Stomach smooth muscle (tissue), 2 donors: ENCODE results near the gene MGRN1.

Source experiments
- H3K27ac ChIP-seq: one replicate; pipeline ENCODE4 v1.7.0; 2013; ENCODE audit warnings: mild to moderate bottlenecking, low read length, inconsistent platforms
- H3K27me3 ChIP-seq, 2 donors: one replicate each; pipeline ENCODE4 v1.7.0; 2013; ENCODE audit warnings: low read length in 2 of 2; ENCODE audit not compliant: insufficient read depth in 2 of 2, control insufficient read depth in 1 of 2
- H3K36me3 ChIP-seq, 2 donors: one replicate each; pipeline ENCODE4 v1.7.0; 2013; ENCODE audit warnings: low read length in 2 of 2; ENCODE audit not compliant: control insufficient read depth in 2 of 2, insufficient read depth in 2 of 2
- H3K4me1 ChIP-seq: one replicate; pipeline ENCODE4 v1.7.0; 2013; ENCODE audit warnings: low read length; ENCODE audit not compliant: control insufficient read depth, insufficient read depth
- H3K4me3 ChIP-seq, 2 donors: one replicate each; pipeline ENCODE4 v1.7.0; 2013; ENCODE audit warnings: low read length in 2 of 2
- H3K9ac ChIP-seq, 2 donors: one replicate each; pipeline ENCODE4 v1.7.0; 2013; ENCODE audit warnings: low read length in 2 of 2, mild to moderate bottlenecking in 1 of 2
- H3K9me3 ChIP-seq, 2 donors: one replicate each; pipeline ENCODE4 v1.7.0; 2013; ENCODE audit warnings: low read length in 2 of 2; ENCODE audit not compliant: control insufficient read depth in 2 of 2
- donor health status: healthy.
- donor health status: Pancreatic carcinoma.

The MGRN1 gene

GRCh38 chr16:4666537-4667202, 42.0 kb downstream of the MGRN1 start:
- Histone ChIP-seq H3K4me1 (peaks cover 12% of the 10 kb centered on the region), H3K4me3 (no peak overlapping the region), H3K9ac (no peak overlapping the region), H3K36me3 (peaks cover 30 to 44% of the 10 kb centered on the region in 2 donors), H3K27ac (no peak overlapping the region), H3K27me3 (no peaks in the 10 kb centered on the region), H3K9me3 (no peaks in the 10 kb centered on the region)

- H3K27ac ChIP-seq = no peak overlapping the region
- peaks cover 30 to 44% of the 10 kb centered on the region in 2 donors for H3K36me3 ChIP-seq
- peaks cover 12% of the 10 kb centered on the region for H3K4me1 ChIP-seq
- H3K9ac ChIP-seq = no peak overlapping the region
- H3K27me3 ChIP-seq = no peaks in the 10 kb centered on the region
- H3K4me3 ChIP-seq = no peak overlapping the region
- no peaks in the 10 kb centered on the region for H3K9me3 ChIP-seq
Measured at GRCh38 chr16:4667203-4667963, 42.8 kb downstream of the MGRN1 start.

GRCh38 chr16:4668313-4668960, 43.8 kb downstream of the MGRN1 start:
- Histone ChIP-seq H3K4me3 (no peak overlapping the region), H3K27ac (no peak overlapping the region), H3K9ac (no peak overlapping the region), H3K9me3 (no peaks in the 10 kb centered on the region), H3K27me3 (no peaks in the 10 kb centered on the region), H3K36me3 (peaks cover 30 to 48% of the 10 kb centered on the region in 2 donors), H3K4me1 (peaks cover 12% of the 10 kb centered on the region)

- H3K9ac ChIP-seq = no peak overlapping the region
- H3K27me3 ChIP-seq = no peaks in the 10 kb centered on the region
- peaks cover 24 to 35% of the 10 kb centered on the region in 2 donors for H3K36me3 ChIP-seq
- H3K9me3 ChIP-seq = no peaks in the 10 kb centered on the region
- H3K4me1 ChIP-seq = no peaks in the 10 kb centered on the region
- no peak overlapping the region for H3K27ac ChIP-seq
- H3K4me3 ChIP-seq = no peak overlapping the region
Measured at GRCh38 chr16:4673387-4674046, 48.9 kb downstream of the MGRN1 start.

GRCh38 chr16:4674926-4675530, 50.4 kb downstream of the MGRN1 start:
- no peak overlapping the region for H3K9ac ChIP-seq
- no peaks in the 10 kb centered on the region for H3K9me3 ChIP-seq
- no peaks in the 10 kb centered on the region for H3K27me3 ChIP-seq
- H3K36me3 ChIP-seq = peaks cover 14 to 26% of the 10 kb centered on the region in 2 donors
- H3K4me1 ChIP-seq = no peaks in the 10 kb centered on the region
- no peak overlapping the region for H3K4me3 ChIP-seq
- no peak overlapping the region for H3K27ac ChIP-seq

- H3K36me3 ChIP-seq = peaks cover 12 to 26% of the 10 kb centered on the region in 2 donors
- no peaks in the 10 kb centered on the region for H3K27me3 ChIP-seq
- H3K9me3 ChIP-seq = no peaks in the 10 kb centered on the region
- H3K27ac ChIP-seq = no peak overlapping the region
- H3K4me1 ChIP-seq = no peaks in the 10 kb centered on the region
- H3K4me3 ChIP-seq = no peak overlapping the region
- H3K9ac ChIP-seq = no peak overlapping the region
Measured at GRCh38 chr16:4675864-4676786, 51.5 kb downstream of the MGRN1 start.

- peaks cover 9 to 22% of the 10 kb centered on the region in 2 donors for H3K36me3 ChIP-seq
- H3K4me1 ChIP-seq = no peaks in the 10 kb centered on the region
- no peak overlapping the region for H3K9ac ChIP-seq
- no peak overlapping the region for H3K27ac ChIP-seq
- H3K27me3 ChIP-seq = no peaks in the 10 kb centered on the region
- H3K9me3 ChIP-seq = no peaks in the 10 kb centered on the region
- H3K4me3 ChIP-seq = no peak overlapping the region
Measured at GRCh38 chr16:4676831-4677230, 52.2 kb downstream of the MGRN1 start.

GRCh38 chr16:4677390-4677789, 52.8 kb downstream of the MGRN1 start:
- H3K36me3 ChIP-seq = peaks cover 9 to 22% of the 10 kb centered on the region in 2 donors

GRCh38 chr16:4677994-4678393, 53.4 kb downstream of the MGRN1 start:
- Histone ChIP-seq H3K36me3 (peaks cover 9 to 22% of the 10 kb centered on the region in 2 donors), H3K4me1 (peaks cover 5% of the 10 kb centered on the region), H3K4me3 (no peak overlapping the region), H3K27ac (no peak overlapping the region), H3K9ac (no peak overlapping the region), H3K27me3 (no peaks in the 10 kb centered on the region), H3K9me3 (no peaks in the 10 kb centered on the region)

More at GRCh38 chr16:4677390-4677789, 52.8 kb downstream of the MGRN1 start:
- H3K27me3 ChIP-seq = no peaks in the 10 kb centered on the region
- peaks cover under 1% of the 10 kb centered on the region for H3K4me1 ChIP-seq
- H3K9me3 ChIP-seq = no peaks in the 10 kb centered on the region
- no peak overlapping the region for H3K9ac ChIP-seq
- no peak overlapping the region for H3K4me3 ChIP-seq
- H3K27ac ChIP-seq = no peak overlapping the region
